GM12878 (cell line): ENCODE measurements around the gene DNAAF1. TPM values are rescaled to one million over a fixed set of nuclear protein-coding genes. Genes with fewer than 3 reads are reported as not detected.
A peak's percentile ranks its signal among the peaks of the same experiment; 100 is the strongest.

Experiments used
- CBX5 ChIP-seq: sonication (generic); IDR thresholded peaks from 2 replicates; pipeline ENCODE4 v1.6.1; 2016; ENCODE audit warnings: low read depth, moderate library complexity, mild to moderate bottlenecking, inconsistent platforms
- CREM ChIP-seq: IDR thresholded peaks from 2 replicates; pipeline ENCODE4 v1.6.1; 2014; ENCODE audit warnings: antibody characterized with exemption, low read depth
- EED ChIP-seq: sonication (generic); IDR thresholded peaks from 2 replicates; pipeline ENCODE4 v1.6.1; 2016; ENCODE audit warnings: antibody characterized with exemption, low read depth
- ESRRA ChIP-seq: IDR thresholded peaks from 2 replicates; pipeline ENCODE4 v1.6.1; 2012; ENCODE audit warnings: mild to moderate bottlenecking, low read length, improper control_type of control experiment
- FOXM1 ChIP-seq: IDR thresholded peaks from 2 replicates; pipeline ENCODE4 v1.6.1; 2012; ENCODE audit warnings: low read depth, mild to moderate bottlenecking, inconsistent platforms, low read length, moderate library complexity
- IKZF1 ChIP-seq: fragments of 450-650 bp; conservative IDR thresholded peaks from 2 replicates; pipeline ENCODE4 v1.6.1; 2017; ENCODE audit warnings: antibody characterized with exemption, mild to moderate bottlenecking
- JUND ChIP-seq: IDR thresholded peaks from 2 replicates; pipeline ENCODE4 v1.6.1; 2012; ENCODE audit warnings: low read depth, mild to moderate bottlenecking, low read length, improper control_type of control experiment, moderate library complexity
- KAT2A ChIP-seq: conservative IDR thresholded peaks from 2 replicates; pipeline ENCODE4 v1.6.1; 2011; ENCODE audit warnings: low read depth, low read length; ENCODE audit not compliant: control insufficient read depth
- MTA3 ChIP-seq: IDR thresholded peaks from 2 replicates; pipeline ENCODE4 v1.6.1; 2012; ENCODE audit warnings: low read length, inconsistent platforms, borderline replicate concordance
- NFXL1 ChIP-seq: fragments of 450-650 bp; IDR thresholded peaks from 2 replicates; pipeline ENCODE4 v1.6.1; 2017; ENCODE audit warnings: antibody characterized with exemption, mild to moderate bottlenecking, borderline replicate concordance
- PAX5 ChIP-seq: IDR thresholded peaks from 2 replicates; pipeline ENCODE4 v1.6.1; 2011; ENCODE audit warnings: low read depth, low read length, borderline replicate concordance
- POLR2AphosphoS2 ChIP-seq: IDR thresholded peaks from 2 replicates; pipeline ENCODE4 v1.6.1; 2011; ENCODE audit warnings: low read depth, mild to moderate bottlenecking, low read length, improper control_type of control experiment, moderate library complexity
- POU2F2 ChIP-seq: IDR thresholded peaks from 3 replicates; pipeline ENCODE4 v1.6.1; 2011; ENCODE audit warnings: low read depth, mild to moderate bottlenecking, low read length, borderline replicate concordance
- RAD21 ChIP-seq: IDR thresholded peaks from 2 replicates; pipeline ENCODE4 v1.6.1; 2011; ENCODE audit warnings: mild to moderate bottlenecking, low read depth, low read length, moderate library complexity; ENCODE audit not compliant: insufficient read depth
- RAD51 ChIP-seq: fragments of 450-650 bp; IDR thresholded peaks from 2 replicates; pipeline ENCODE4 v1.6.1; 2016; ENCODE audit warnings: moderate library complexity, mild to moderate bottlenecking, inconsistent platforms
- RUNX3 ChIP-seq: IDR thresholded peaks from 2 replicates; pipeline ENCODE4 v1.6.1; 2012; ENCODE audit warnings: low read length, inconsistent platforms
- SIX5 ChIP-seq: IDR thresholded peaks from 2 replicates; pipeline ENCODE4 v1.6.1; 2011; ENCODE audit warnings: mild to moderate bottlenecking, low read depth, low read length, moderate library complexity; ENCODE audit not compliant: severe bottlenecking
- SP1 ChIP-seq: IDR thresholded peaks from one replicate; pipeline ENCODE4 v1.6.1; 2011; ENCODE audit warnings: low read depth, low read length
- SREBF1 ChIP-seq: IDR thresholded peaks from 2 replicates; pipeline ENCODE4 v1.6.1; 2012; ENCODE audit warnings: mild to moderate bottlenecking, low read length
- SREBF2 ChIP-seq: IDR thresholded peaks from 2 replicates; pipeline ENCODE4 v1.6.1; 2012; ENCODE audit warnings: mild to moderate bottlenecking, low read length
- STAT3 ChIP-seq: IDR thresholded peaks from 2 replicates; pipeline ENCODE4 v1.6.1; 2011; ENCODE audit warnings: low read depth, low read length, improper control_type of control experiment
- TBL1XR1 ChIP-seq: IDR thresholded peaks from 2 replicates; pipeline ENCODE4 v1.6.1; 2012; ENCODE audit warnings: low read depth, low read length, improper control_type of control experiment
- TCF3 ChIP-seq: IDR thresholded peaks from 2 replicates; pipeline ENCODE4 v1.6.1; 2012; ENCODE audit warnings: low read depth, mild to moderate bottlenecking, low read length, borderline replicate concordance; ENCODE audit not compliant: insufficient read depth
- ZBED1 ChIP-seq: IDR thresholded peaks from 2 replicates; pipeline ENCODE4 v1.6.1; 2016; ENCODE audit warnings: borderline replicate concordance
- ZSCAN29 ChIP-seq: fragments of 450-650 bp; IDR thresholded peaks from 2 replicates; pipeline ENCODE4 v1.6.1; 2017; ENCODE audit warnings: mild to moderate bottlenecking, moderate library complexity
- polyA plus RNA-seq, 11 experiments: library from polyadenylated mRNA; depleted of rRNA in 4 of 11; unstranded in 6 of 11; stranded (reverse) in 5 of 11; fragments of >200 nt; fragmentation: Nextera tagmentation in 4 of 11; fragmentation: Illumina TruSeq in 1 of 11; extraction: Ambion mirVana in 4 of 11; extraction: Trizol in 1 of 11; gene quantifications; 1 replicate in 1 of 11; 2 replicates in 10 of 11; pipeline versions ENCODE4 v1.2.1 to v1.2.3, GENCODE V29; 2011 to 2016; ENCODE audit warnings: inconsistent platforms in 2 of 11, missing spikeins in 2 of 11, low read depth in 1 of 11
- total RNA-seq, 4 experiments: library from RNA; depleted of rRNA in 3 of 4; stranded (reverse); fragments of >200 nt in 3 of 4; fragmentation: Illumina TruSeq in 1 of 4; extraction: Trizol in 1 of 4; gene quantifications; 2 replicates each; pipeline versions ENCODE4 v1.2.1 to v1.2.3, GENCODE V29; 2013 to 2021
- TF ChIP-seq, protein P1 (sequence below): fragments of 450-650 bp; IDR thresholded peaks from 2 replicates; pipeline ENCODE4 v1.6.1; 2018; ENCODE audit warnings: mild to moderate bottlenecking, low read depth, moderate library complexity; ENCODE audit not compliant: partially characterized antibody
- TF ChIP-seq, protein P2 (sequence below): IDR thresholded peaks from 2 replicates; pipeline ENCODE4 v1.6.1; 2012; ENCODE audit warnings: low read length, inconsistent platforms

The DNAAF1 gene
- total and polyA plus RNA-seq, 10 of the 15 experiments (the other 5 are each of a cell fraction or from before 2014, with no cell fraction given), result 0.02 to 0.76 (median 0.08) TPM; not detected in 6

DNA sequence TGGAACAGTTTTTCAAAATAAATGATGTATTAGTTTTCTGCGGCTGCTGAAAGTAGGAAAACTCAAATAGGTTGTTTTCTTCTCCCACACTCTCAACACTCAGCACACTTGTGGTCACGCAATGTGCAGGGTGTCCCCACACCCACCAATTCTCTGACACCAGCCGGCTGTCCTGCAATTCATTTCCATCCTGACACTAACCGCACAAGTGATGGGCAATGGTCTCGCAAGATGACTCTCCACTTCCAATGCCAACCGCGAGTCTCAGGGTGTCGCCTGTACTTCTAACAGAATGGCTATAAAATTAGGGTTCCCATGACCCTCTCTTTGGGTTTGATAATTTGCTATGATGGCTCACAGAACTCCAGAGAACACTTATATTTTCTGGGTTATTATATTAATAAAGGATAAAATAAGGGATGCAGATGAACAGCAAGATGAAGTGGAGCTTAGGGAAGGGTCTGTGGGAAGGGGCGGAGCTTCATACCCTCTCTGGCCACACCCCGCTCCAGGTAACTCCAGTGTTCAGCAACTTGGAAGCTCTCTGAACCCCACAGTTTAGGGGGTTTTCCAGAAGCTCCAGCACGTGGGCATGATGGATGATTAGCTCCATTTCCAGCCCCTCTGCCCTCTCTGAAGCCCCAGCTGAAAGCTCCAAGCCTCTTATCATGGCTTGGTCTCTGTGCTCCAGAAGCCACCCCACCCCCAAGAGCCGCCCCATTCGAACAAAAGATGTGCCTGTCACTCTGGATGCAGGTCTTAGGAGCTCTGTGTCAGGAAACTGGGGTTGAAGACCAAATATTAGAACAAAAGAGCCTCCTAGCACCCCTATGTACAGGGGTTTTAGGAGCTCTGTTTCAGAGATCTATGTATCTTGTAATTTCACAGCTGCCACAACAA lies 21.9 kb downstream of the DNAAF1 start (continued):
- TF ChIP-seq, protein P1, sequence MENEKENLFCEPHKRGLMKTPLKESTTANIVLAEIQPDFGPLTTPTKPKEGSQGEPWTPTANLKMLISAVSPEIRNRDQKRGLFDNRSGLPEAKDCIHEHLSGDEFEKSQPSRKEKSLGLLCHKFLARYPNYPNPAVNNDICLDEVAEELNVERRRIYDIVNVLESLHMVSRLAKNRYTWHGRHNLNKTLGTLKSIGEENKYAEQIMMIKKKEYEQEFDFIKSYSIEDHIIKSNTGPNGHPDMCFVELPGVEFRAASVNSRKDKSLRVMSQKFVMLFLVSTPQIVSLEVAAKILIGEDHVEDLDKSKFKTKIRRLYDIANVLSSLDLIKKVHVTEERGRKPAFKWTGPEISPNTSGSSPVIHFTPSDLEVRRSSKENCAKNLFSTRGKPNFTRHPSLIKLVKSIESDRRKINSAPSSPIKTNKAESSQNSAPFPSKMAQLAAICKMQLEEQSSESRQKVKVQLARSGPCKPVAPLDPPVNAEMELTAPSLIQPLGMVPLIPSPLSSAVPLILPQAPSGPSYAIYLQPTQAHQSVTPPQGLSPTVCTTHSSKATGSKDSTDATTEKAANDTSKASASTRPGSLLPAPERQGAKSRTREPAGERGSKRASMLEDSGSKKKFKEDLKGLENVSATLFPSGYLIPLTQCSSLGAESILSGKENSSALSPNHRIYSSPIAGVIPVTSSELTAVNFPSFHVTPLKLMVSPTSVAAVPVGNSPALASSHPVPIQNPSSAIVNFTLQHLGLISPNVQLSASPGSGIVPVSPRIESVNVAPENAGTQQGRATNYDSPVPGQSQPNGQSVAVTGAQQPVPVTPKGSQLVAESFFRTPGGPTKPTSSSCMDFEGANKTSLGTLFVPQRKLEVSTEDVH, result no peak
- TF ChIP-seq POU2F2, result no peak
- TF ChIP-seq RUNX3, result peak; percentile 93
- no peak for TF ChIP-seq RAD21
- TF ChIP-seq, protein P2, sequence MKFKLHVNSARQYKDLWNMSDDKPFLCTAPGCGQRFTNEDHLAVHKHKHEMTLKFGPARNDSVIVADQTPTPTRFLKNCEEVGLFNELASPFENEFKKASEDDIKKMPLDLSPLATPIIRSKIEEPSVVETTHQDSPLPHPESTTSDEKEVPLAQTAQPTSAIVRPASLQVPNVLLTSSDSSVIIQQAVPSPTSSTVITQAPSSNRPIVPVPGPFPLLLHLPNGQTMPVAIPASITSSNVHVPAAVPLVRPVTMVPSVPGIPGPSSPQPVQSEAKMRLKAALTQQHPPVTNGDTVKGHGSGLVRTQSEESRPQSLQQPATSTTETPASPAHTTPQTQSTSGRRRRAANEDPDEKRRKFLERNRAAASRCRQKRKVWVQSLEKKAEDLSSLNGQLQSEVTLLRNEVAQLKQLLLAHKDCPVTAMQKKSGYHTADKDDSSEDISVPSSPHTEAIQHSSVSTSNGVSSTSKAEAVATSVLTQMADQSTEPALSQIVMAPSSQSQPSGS, result peak; percentile 68
- peak; percentile 52 for TF ChIP-seq CREM
- TF ChIP-seq SIX5, result no peak
- TF ChIP-seq CBX5, result peak; percentile 83; the same call in 1 of the 2 replicates
- TF ChIP-seq FOXM1, result peak; percentile 46; the same call in 1 of the 2 replicates
- no peak for TF ChIP-seq KAT2A
- no peak for TF ChIP-seq POLR2AphosphoS2
- peak; percentile 54; the same call in 1 of the 2 replicates for TF ChIP-seq MTA3
- no peak for TF ChIP-seq RAD51
- no peak for TF ChIP-seq ZSCAN29
- no peak for TF ChIP-seq TBL1XR1
- no peak for TF ChIP-seq SREBF2
- peak; percentile 74; the same call in 1 of the 2 replicates for TF ChIP-seq PAX5
- 0 out of 2 replicates have a peak, but pooled peaks have one; percentile 62 for TF ChIP-seq TCF3
- TF ChIP-seq SREBF1, result no peak
- TF ChIP-seq NFXL1, result no peak
- TF ChIP-seq JUND, result no peak
- TF ChIP-seq IKZF1, result peak; percentile 47; the same call in 1 of the 2 replicates
- no peak for TF ChIP-seq ZBED1
- peak; percentile 29 for TF ChIP-seq SP1
- no peak for TF ChIP-seq ESRRA
- no peak for TF ChIP-seq STAT3
- 0 out of 2 replicates have a peak, but pooled peaks have one; percentile 52 for TF ChIP-seq EED
